Activated CD8-positive, alpha-beta T cell treated with anti-CD3 and anti-CD28 coated beads, Interleukin-2, amount 10 ng/mL, durations not matched to agents 7 days and 5 days (primary cell): ENCODE data around the gene MRPL17. TPM values are rescaled to one million over a fixed set of nuclear protein-coding genes. Genes with fewer than 3 reads are reported as not detected.

ENCODE experiments used
- ATAC-seq: fragments of 150-1000 bp; cut with Tn5 transposase; one replicate; pipeline ENCODE4 v1.10.0; 2021; ENCODE audit warnings: moderate library complexity
- CTCF ChIA-PET: fragments of 350-600 bp; sonication (Branson Sonifier 250); formaldehyde crosslinking; loops from one replicate; lab custom pipeline; 2021; ENCODE audit warnings: antibody characterized with exemption; lab: Charles Lee
- POLR2A ChIA-PET: fragments of 350-600 bp; sonication (Branson Sonifier 250); formaldehyde crosslinking; loops from one replicate; lab custom pipeline; 2021; ENCODE audit warnings: antibody characterized with exemption; lab: Charles Lee
- DNase-seq: peaks from one replicate; pipeline ENCODE4 v3.0.0-alpha.2; 2020
- H3K27ac Mint-ChIP-seq: one replicate; pipeline ENCODE4 v1.8.0; 2021; ENCODE audit warnings: mild to moderate bottlenecking, mixed read lengths
- H3K27me3 Mint-ChIP-seq: one replicate; pipeline ENCODE4 v1.8.0; 2021; ENCODE audit warnings: low read depth, mixed read lengths
- H3K36me3 Mint-ChIP-seq: one replicate; pipeline ENCODE4 v1.8.0; 2021; ENCODE audit warnings: low read depth, mixed read lengths
- H3K4me1 Mint-ChIP-seq: one replicate; pipeline ENCODE4 v1.8.0; 2021; ENCODE audit warnings: low read depth, mixed read lengths
- H3K4me3 Mint-ChIP-seq: one replicate; pipeline ENCODE4 v1.8.0; 2021; ENCODE audit warnings: mild to moderate bottlenecking, mixed read lengths
- H3K9me3 Mint-ChIP-seq: one replicate; pipeline ENCODE4 v1.8.0; 2022; ENCODE audit warnings: mixed read lengths; ENCODE audit not compliant: insufficient read depth
- total RNA-seq, 2 experiments: library from RNA; stranded (reverse); gene quantifications; one replicate each; pipeline ENCODE4 v1.2.3, GENCODE V29; 2021

MRPL17 gene
- total RNA-seq, 2 experiments from 2014 or later = 60.6 to 69.2 TPM

DNA sequence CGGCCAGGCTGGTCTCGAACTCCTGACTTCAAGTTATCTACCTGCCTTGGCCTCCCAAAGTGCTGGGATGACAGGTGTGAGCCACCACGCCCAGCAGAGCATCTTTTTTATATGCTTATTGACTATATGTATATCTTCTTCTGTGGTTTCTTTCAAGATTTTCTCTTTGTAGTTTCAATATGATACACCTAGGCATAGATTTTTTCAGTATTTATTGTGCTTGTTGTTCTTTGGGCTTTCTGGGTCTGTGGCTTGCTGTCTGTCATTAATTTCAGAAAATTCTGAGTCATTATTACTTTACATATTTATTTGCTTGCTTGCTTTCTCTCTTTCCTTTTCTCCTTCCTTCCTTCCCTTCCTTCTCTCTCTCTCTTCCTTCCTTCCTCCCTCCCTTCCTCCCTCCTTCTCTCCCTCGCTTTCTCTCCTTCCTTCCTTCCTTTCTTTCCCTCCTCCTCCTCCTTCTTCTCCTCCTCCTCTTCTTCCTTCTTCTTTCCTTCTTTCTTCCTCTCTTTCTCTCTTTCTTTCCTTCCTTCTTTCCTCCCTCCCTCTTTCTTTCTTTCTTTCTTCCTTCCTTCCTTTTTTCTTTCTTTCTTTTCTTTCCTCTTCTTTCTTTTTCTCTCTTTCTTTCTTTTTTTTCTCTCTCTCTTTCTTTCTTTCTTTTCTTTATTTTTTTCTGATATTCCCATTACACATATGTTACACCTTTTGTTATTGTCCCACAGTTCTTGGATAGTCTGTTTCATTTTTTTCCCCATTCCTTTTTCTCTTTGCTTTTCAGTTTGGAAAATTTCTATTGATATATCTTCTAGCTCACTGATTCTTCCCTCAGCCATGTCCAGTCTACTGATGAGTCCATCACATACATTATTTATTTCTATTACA lies 16.6 kb downstream of the MRPL17 start:
- Mint-ChIP-seq H3K9me3 (no peaks in the 10 kb centered on the region), H3K27me3 (peaks cover 7% of the 10 kb centered on the region), H3K36me3 (peaks cover 9% of the 10 kb centered on the region), H3K4me1 (peaks cover 59% of the 10 kb centered on the region), H3K4me3 (no peak overlapping the region), H3K27ac (no peak overlapping the region)
- CTCF ChIA-PET = interaction anchor here (1.0 to 3.2 kb wide), 14 partner anchors 7 to 288 kb away, joined by 3 to 32 read pairs (median 10); partner anchors contain the start of genes ILK, MRPL17, RRP8 and TAF10
- ATAC-seq (no peak), DNase-seq (peak; percentile 20)
- POLR2A ChIA-PET = no interaction called here

DNA sequence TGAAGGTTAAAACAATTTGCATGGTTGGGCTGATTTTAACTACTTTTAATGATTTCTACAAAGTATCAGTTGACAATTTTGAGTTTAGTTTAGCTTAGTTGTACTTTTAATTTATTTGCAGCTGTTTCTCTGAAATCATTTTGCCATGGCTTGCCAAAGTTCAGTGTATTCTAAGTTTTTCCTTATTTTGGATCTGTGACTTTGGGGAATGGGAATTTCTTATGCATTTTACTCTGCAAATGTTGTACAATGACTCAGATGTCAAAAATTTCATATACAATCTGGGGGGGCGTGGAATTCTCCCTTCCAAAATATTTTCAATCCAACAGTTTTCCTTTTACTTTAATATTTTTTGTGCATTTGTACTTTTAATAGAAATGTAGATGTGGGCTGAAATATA lies 18.6 kb downstream of the MRPL17 start:
- H3K4me1 Mint-ChIP-seq = peaks cover 40% of the 10 kb centered on the region
- no peaks in the 10 kb centered on the region for H3K9me3 Mint-ChIP-seq
- H3K4me3 Mint-ChIP-seq = no peak overlapping the region
- CTCF ChIA-PET = interaction anchor here (1.2 to 1.5 kb wide), 3 partner anchors 17 to 46 kb away, joined by 3 read pairs; partner anchors contain the start of gene MRPL17
- no peak for DNase-seq
- H3K27ac Mint-ChIP-seq = no peak overlapping the region
- no peaks in the 10 kb centered on the region for H3K36me3 Mint-ChIP-seq
- peaks cover 7% of the 10 kb centered on the region for H3K27me3 Mint-ChIP-seq
- ATAC-seq = no peak
- POLR2A ChIA-PET = no interaction called here

GRCh38 chr11:6663794-6664469 lies 19.2 kb downstream of the MRPL17 start:
- DNase-seq (peak; percentile 19), ATAC-seq (no peak)
- Mint-ChIP-seq H3K4me3 (no peak overlapping the region), H3K9me3 (no peaks in the 10 kb centered on the region), H3K36me3 (no peaks in the 10 kb centered on the region), H3K4me1 (peaks cover 39% of the 10 kb centered on the region), H3K27ac (no peak overlapping the region), H3K27me3 (peaks cover 7% of the 10 kb centered on the region)
- POLR2A ChIA-PET = interaction anchor here (0.6 kb wide), 1 partner anchor 139 kb away, joined by 3 read pairs; no protein-coding TSS in a partner anchor
- CTCF ChIA-PET = interaction anchor here (1.1 to 1.5 kb wide), 3 partner anchors 18 to 60 kb away, joined by 3 read pairs; partner anchors contain the start of gene MRPL17

GRCh38 chr11:6660712-6661111 lies 22.4 kb downstream of the MRPL17 start:
- DNase-seq = no peak
- peaks cover 20% of the 10 kb centered on the region for H3K27me3 Mint-ChIP-seq
- ATAC-seq = no peak
- no peak overlapping the region for H3K4me3 Mint-ChIP-seq
- POLR2A ChIA-PET = no interaction called here
- H3K4me1 Mint-ChIP-seq = peaks cover 15% of the 10 kb centered on the region
- no peak overlapping the region for H3K27ac Mint-ChIP-seq
- no peaks in the 10 kb centered on the region for H3K9me3 Mint-ChIP-seq
- CTCF ChIA-PET = interaction anchor here (1.1 to 1.4 kb wide), 2 partner anchors 22 to 48 kb away, joined by 3 read pairs; partner anchors contain the start of gene MRPL17
- no peaks in the 10 kb centered on the region for H3K36me3 Mint-ChIP-seq

GRCh38 chr11:6658647-6659046 lies 24.5 kb downstream of the MRPL17 start:
- peaks cover 20% of the 10 kb centered on the region for H3K27me3 Mint-ChIP-seq

DNA sequence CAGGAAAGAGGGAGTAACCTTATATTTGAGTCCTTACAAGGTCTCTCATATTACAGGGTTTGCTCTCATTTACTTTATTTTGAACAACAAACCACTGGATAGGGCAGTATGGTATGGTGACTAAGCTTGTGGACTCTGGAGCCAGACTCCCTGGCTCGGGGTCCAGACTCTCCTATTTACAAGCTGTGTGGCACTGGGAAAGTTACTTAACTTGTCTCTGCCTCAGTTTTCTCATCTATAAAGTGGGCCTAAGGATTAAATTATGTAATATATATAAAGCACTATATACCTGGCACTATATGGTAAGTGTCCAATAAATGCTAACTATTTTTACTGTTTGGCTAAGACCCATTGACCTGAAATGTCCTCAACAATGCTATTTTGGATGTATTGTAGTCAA lies 25.8 kb downstream of the MRPL17 start:
- H3K27ac Mint-ChIP-seq = no peak overlapping the region
- H3K4me1 Mint-ChIP-seq = peaks cover 4% of the 10 kb centered on the region
- H3K4me3 Mint-ChIP-seq = no peak overlapping the region
- H3K36me3 Mint-ChIP-seq = no peaks in the 10 kb centered on the region
- ChIA-PET CTCF (interaction anchor here (0.9 kb wide), 1 partner anchor 11 kb away, joined by 4 read pairs; no protein-coding TSS in a partner anchor), POLR2A (interaction anchor here (0.6 kb wide), 1 partner anchor 244 kb away, joined by 3 read pairs; no protein-coding TSS in a partner anchor)
- no peak for ATAC-seq
- DNase-seq = no peak
- peaks cover 13% of the 10 kb centered on the region for H3K27me3 Mint-ChIP-seq
- no peaks in the 10 kb centered on the region for H3K9me3 Mint-ChIP-seq

More at GRCh38 chr11:6658647-6659046, 24.5 kb downstream of the MRPL17 start:
- ATAC-seq (no peak), DNase-seq (no peak)
- H3K9me3 Mint-ChIP-seq = no peaks in the 10 kb centered on the region
- peaks cover 10% of the 10 kb centered on the region for H3K4me1 Mint-ChIP-seq
- H3K27ac Mint-ChIP-seq = no peak overlapping the region
- ChIA-PET CTCF (interaction anchor here (0.8 to 2.2 kb wide), 5 partner anchors 9 to 54 kb away, joined by 3 to 11 read pairs (median 3); partner anchors contain the start of gene TPP1), POLR2A (no interaction called here)
- no peaks in the 10 kb centered on the region for H3K36me3 Mint-ChIP-seq
- H3K4me3 Mint-ChIP-seq = no peak overlapping the region

DNA sequence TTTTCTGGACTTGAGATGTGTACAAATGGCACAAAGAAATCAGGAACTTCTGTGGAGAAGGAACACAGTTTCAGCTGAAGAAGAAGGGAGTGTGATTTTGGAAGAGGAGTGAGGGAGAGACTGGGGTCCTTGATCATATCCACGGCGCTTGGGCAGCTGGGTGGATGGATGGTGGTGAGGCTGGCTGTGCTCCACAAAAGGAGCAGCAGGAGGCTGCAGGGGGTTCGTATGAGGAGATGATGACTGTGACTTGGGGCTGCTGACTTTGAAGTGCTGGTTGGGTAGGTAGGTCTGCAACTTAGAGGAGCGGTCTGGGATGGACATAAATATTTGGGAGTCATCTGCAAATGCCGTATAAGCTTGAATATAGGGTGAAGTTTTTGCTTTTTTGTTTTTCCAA lies 26.2 kb downstream of the MRPL17 start:
- ChIA-PET CTCF (interaction anchor here (0.9 kb wide), 1 partner anchor 12 kb away, joined by 4 read pairs; no protein-coding TSS in a partner anchor), POLR2A (interaction anchor here (0.6 kb wide), 1 partner anchor 243 kb away, joined by 3 read pairs; no protein-coding TSS in a partner anchor)
- H3K36me3 Mint-ChIP-seq = no peaks in the 10 kb centered on the region
- H3K9me3 Mint-ChIP-seq = no peaks in the 10 kb centered on the region
- H3K4me3 Mint-ChIP-seq = no peak overlapping the region
- H3K27ac Mint-ChIP-seq = no peak overlapping the region
- peaks cover 13% of the 10 kb centered on the region for H3K27me3 Mint-ChIP-seq
- no peak for ATAC-seq
- DNase-seq = no peak
- peaks cover 4% of the 10 kb centered on the region for H3K4me1 Mint-ChIP-seq

- H3K27me3 Mint-ChIP-seq = peaks cover 13% of the 10 kb centered on the region
- H3K4me1 Mint-ChIP-seq = peaks cover 4% of the 10 kb centered on the region
- ATAC-seq (no peak), DNase-seq (no peak)
- H3K4me3 Mint-ChIP-seq = no peak overlapping the region
- H3K27ac Mint-ChIP-seq = no peak overlapping the region
- CTCF ChIA-PET = interaction anchor here (0.9 kb wide), 1 partner anchor 12 kb away, joined by 4 read pairs; no protein-coding TSS in a partner anchor
- POLR2A ChIA-PET = interaction anchor here (0.6 kb wide), 1 partner anchor 243 kb away, joined by 3 read pairs; no protein-coding TSS in a partner anchor
- no peaks in the 10 kb centered on the region for H3K36me3 Mint-ChIP-seq
- no peaks in the 10 kb centered on the region for H3K9me3 Mint-ChIP-seq
Observed at GRCh38 chr11:6656584-6656915, 26.6 kb downstream of the MRPL17 start.

GRCh38 chr11:6655790-6656583 lies 27.2 kb downstream of the MRPL17 start, which contains the start of gene DCHS1:
TSS of gene DCHS1 (minus strand) at chr11:6655809. CDS start at chr11:6641613, 14,196 bp downstream.
- H3K9me3 Mint-ChIP-seq = no peaks in the 10 kb centered on the region
- peak within 1 kb of the TSS; percentile 47 for H3K4me3 Mint-ChIP-seq
- H3K27ac Mint-ChIP-seq = no peak within 1 kb of the TSS
- H3K4me1 Mint-ChIP-seq = peaks cover 4% of the 10 kb centered on the region
- ChIA-PET POLR2A (no interaction called here), CTCF (interaction anchor here (0.9 kb wide), 1 partner anchor 13 kb away, joined by 4 read pairs; no protein-coding TSS in a partner anchor)
- ATAC-seq (peak; percentile 33), DNase-seq (no peak)
- peaks cover 13% of the 10 kb centered on the region for H3K27me3 Mint-ChIP-seq
- no peaks in the 10 kb centered on the region for H3K36me3 Mint-ChIP-seq

DNA sequence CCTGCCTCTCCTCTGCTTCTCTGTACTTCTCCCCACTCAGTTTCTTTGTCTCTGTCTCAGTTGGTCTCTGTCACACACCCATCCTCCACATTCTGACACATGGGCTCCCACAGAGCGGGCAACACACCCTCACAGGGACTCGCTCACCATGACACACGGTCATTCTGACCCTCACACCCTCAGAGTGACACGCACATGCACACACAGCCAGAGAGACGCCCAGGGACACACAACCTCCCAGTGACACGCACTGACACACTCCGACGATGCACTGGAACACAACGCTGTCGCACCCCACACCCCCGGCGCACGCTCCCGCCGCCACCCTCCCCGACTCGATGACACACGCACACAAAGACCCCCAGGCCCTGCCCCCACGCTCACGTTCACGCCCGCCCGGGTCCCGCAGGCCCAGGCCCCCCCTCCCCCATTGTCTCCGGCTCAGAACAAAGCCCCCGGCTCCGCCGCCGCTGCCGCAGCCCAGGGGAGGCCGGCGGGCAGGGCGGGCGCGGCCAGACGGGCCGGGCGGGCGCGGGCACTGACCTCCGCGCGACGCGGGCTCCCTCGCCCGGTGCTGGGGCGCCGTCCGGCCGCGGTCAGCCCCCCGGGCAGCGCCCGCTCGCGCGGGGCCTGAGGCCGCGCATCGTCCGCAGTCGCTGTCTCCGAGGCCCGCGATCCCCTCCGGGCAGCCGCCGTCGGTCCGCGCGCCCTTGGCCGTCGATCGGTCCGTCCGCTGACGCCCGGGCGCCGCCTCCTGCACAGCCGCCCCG lies 27.9 kb downstream of the MRPL17 start:
- ChIA-PET CTCF (no interaction called here), POLR2A (no interaction called here)
- ATAC-seq = peak; percentile 44
- DNase-seq = no peak
- H3K4me1 Mint-ChIP-seq = peaks cover 4% of the 10 kb centered on the region
- H3K27me3 Mint-ChIP-seq = peaks cover 13% of the 10 kb centered on the region
- no peak overlapping the region for H3K4me3 Mint-ChIP-seq
- no peaks in the 10 kb centered on the region for H3K9me3 Mint-ChIP-seq
- no peaks in the 10 kb centered on the region for H3K36me3 Mint-ChIP-seq
- H3K27ac Mint-ChIP-seq = no peak overlapping the region
